Activated CD8-positive, alpha-beta memory T cell treated with anti-CD3 and anti-CD28 coated beads, Interleukin-2, amount 10 ng/mL, durations not matched to agents 7 days and 5 days (primary cell): ENCODE data around the gene NOVA2. TPM values are rescaled to one million over a fixed set of nuclear protein-coding genes. Genes with fewer than 3 reads are reported as not detected.

Experiments used
- ATAC-seq: fragments of 150-1000 bp; cut with Tn5 transposase; one replicate; pipeline ENCODE4 v1.10.0; 2021; ENCODE audit warnings: moderate library complexity
- CTCF ChIA-PET: fragments of 350-600 bp; sonication (Branson Sonifier 250); formaldehyde crosslinking; loops from one replicate; lab custom pipeline; 2021; ENCODE audit warnings: antibody characterized with exemption; lab: Charles Lee
- DNase-seq: peaks from one replicate; pipeline ENCODE4 v3.0.0-alpha.2; 2020
- H3K27ac Mint-ChIP-seq: one replicate; pipeline ENCODE4 v1.8.0; 2021; ENCODE audit warnings: mild to moderate bottlenecking, mixed read lengths
- H3K27me3 Mint-ChIP-seq: one replicate; pipeline ENCODE4 v1.8.0; 2021; ENCODE audit warnings: mixed read lengths
- H3K36me3 Mint-ChIP-seq: one replicate; pipeline ENCODE4 v1.8.0; 2021; ENCODE audit warnings: mild to moderate bottlenecking, mixed read lengths
- H3K4me1 Mint-ChIP-seq: one replicate; pipeline ENCODE4 v1.8.0; 2021; ENCODE audit warnings: mixed read lengths
- H3K4me3 Mint-ChIP-seq: one replicate; pipeline ENCODE4 v1.8.0; 2021; ENCODE audit warnings: mild to moderate bottlenecking, moderate library complexity, mixed read lengths
- H3K9me3 Mint-ChIP-seq: one replicate; pipeline ENCODE4 v1.8.0; 2022; ENCODE audit warnings: low read depth, mixed read lengths
- total RNA-seq, 2 experiments: library from RNA; stranded (reverse); gene quantifications; one replicate each; pipeline ENCODE4 v1.2.3, GENCODE V29; 2021

NOVA2 gene
- total RNA-seq, 2 experiments from 2014 or later: 0.02 to 0.18 TPM

GRCh38 chr19:45968626-45969025 is 5.0 kb downstream of the NOVA2 start:
- Mint-ChIP-seq H3K4me3 (no peak overlapping the region), H3K36me3 (no peaks in the 10 kb centered on the region), H3K4me1 (peaks cover 10% of the 10 kb centered on the region), H3K27me3 (peaks cover 61% of the 10 kb centered on the region), H3K9me3 (no peaks in the 10 kb centered on the region), H3K27ac (no peak overlapping the region)
- CTCF ChIA-PET: no interaction called here
- DNase-seq (no peak), ATAC-seq (no peak)

- CTCF ChIA-PET: no interaction called here
- Mint-ChIP-seq H3K4me3 (no peak overlapping the region), H3K27me3 (peaks cover 55% of the 10 kb centered on the region), H3K27ac (no peak overlapping the region), H3K4me1 (peaks cover 5% of the 10 kb centered on the region), H3K36me3 (no peaks in the 10 kb centered on the region), H3K9me3 (no peaks in the 10 kb centered on the region)
- DNase-seq (no peak), ATAC-seq (no peak)
These were observed 6.4 kb downstream of the NOVA2 start for GRCh38 chr19:45967246-45967645.

GRCh38 chr19:45962021-45962420 is 11.6 kb downstream of the NOVA2 start:
- DNase-seq (no peak), ATAC-seq (no peak)
- Mint-ChIP-seq H3K4me1 (peaks cover 2% of the 10 kb centered on the region), H3K27ac (no peak overlapping the region), H3K27me3 (peaks cover 43% of the 10 kb centered on the region), H3K4me3 (no peak overlapping the region), H3K9me3 (no peaks in the 10 kb centered on the region), H3K36me3 (no peaks in the 10 kb centered on the region)
- CTCF ChIA-PET: no interaction called here

GRCh38 chr19:45960595-45961235 is 12.9 kb downstream of the NOVA2 start:
- Mint-ChIP-seq H3K27ac (no peak overlapping the region), H3K36me3 (no peaks in the 10 kb centered on the region), H3K4me3 (no peak overlapping the region), H3K9me3 (no peaks in the 10 kb centered on the region), H3K27me3 (peaks cover 37% of the 10 kb centered on the region), H3K4me1 (peaks cover 2% of the 10 kb centered on the region)
- DNase-seq (no peak), ATAC-seq (peak; percentile 16)
- CTCF ChIA-PET: no interaction called here

- no peak for ATAC-seq
- Mint-ChIP-seq H3K36me3 (no peaks in the 10 kb centered on the region), H3K9me3 (no peaks in the 10 kb centered on the region), H3K27me3 (peaks cover 37% of the 10 kb centered on the region), H3K4me1 (peaks cover 9% of the 10 kb centered on the region), H3K4me3 (no peak overlapping the region), H3K27ac (no peak overlapping the region)
- CTCF ChIA-PET: no interaction called here
- DNase-seq: no peak
These were observed 14.1 kb downstream of the NOVA2 start for GRCh38 chr19:45959517-45960025.

GRCh38 chr19:45958769-45959516 is 14.7 kb downstream of the NOVA2 start:
- ATAC-seq (no peak), DNase-seq (no peak)
- no peaks in the 10 kb centered on the region for H3K9me3 Mint-ChIP-seq
- no peak overlapping the region for H3K4me3 Mint-ChIP-seq
- CTCF ChIA-PET: no interaction called here
- H3K4me1 Mint-ChIP-seq: peaks cover 9% of the 10 kb centered on the region
- no peak overlapping the region for H3K27ac Mint-ChIP-seq
- peaks cover 38% of the 10 kb centered on the region for H3K27me3 Mint-ChIP-seq
- no peaks in the 10 kb centered on the region for H3K36me3 Mint-ChIP-seq

- CTCF ChIA-PET: no interaction called here
- Mint-ChIP-seq H3K27me3 (peaks cover 35% of the 10 kb centered on the region), H3K4me1 (peaks cover 13% of the 10 kb centered on the region), H3K27ac (no peak overlapping the region), H3K4me3 (no peak overlapping the region), H3K36me3 (no peaks in the 10 kb centered on the region), H3K9me3 (no peaks in the 10 kb centered on the region)
- DNase-seq (no peak), ATAC-seq (no peak)
These were observed 15.3 kb downstream of the NOVA2 start for GRCh38 chr19:45958320-45958719.

GRCh38 chr19:45955905-45956608 is 17.6 kb downstream of the NOVA2 start:
- Mint-ChIP-seq H3K27ac (no peak overlapping the region), H3K27me3 (peaks cover 31% of the 10 kb centered on the region), H3K4me1 (peaks cover 21% of the 10 kb centered on the region), H3K4me3 (no peak overlapping the region), H3K9me3 (no peaks in the 10 kb centered on the region), H3K36me3 (no peaks in the 10 kb centered on the region)
- no peak for DNase-seq
- CTCF ChIA-PET: interaction anchor here (1.4 kb wide), 1 partner anchor 61 kb away, joined by 3 read pairs; no protein-coding TSS in a partner anchor
- ATAC-seq: no peak

- Mint-ChIP-seq H3K27ac (no peak overlapping the region), H3K4me1 (peaks cover 21% of the 10 kb centered on the region), H3K27me3 (peaks cover 23% of the 10 kb centered on the region), H3K9me3 (no peaks in the 10 kb centered on the region), H3K4me3 (no peak overlapping the region), H3K36me3 (no peaks in the 10 kb centered on the region)
- DNase-seq: no peak
- ATAC-seq: no peak
- CTCF ChIA-PET: interaction anchor here (1.1 kb wide), 1 partner anchor 9 kb away, joined by 3 read pairs; no protein-coding TSS in a partner anchor
These were observed 19.5 kb downstream of the NOVA2 start for GRCh38 chr19:45954156-45954555.

GRCh38 chr19:45953676-45954075 is 20.0 kb downstream of the NOVA2 start:
- H3K4me1 Mint-ChIP-seq: peaks cover 21% of the 10 kb centered on the region
- DNase-seq: no peak
- CTCF ChIA-PET: interaction anchor here (1.1 kb wide), 1 partner anchor 10 kb away, joined by 3 read pairs; no protein-coding TSS in a partner anchor
- H3K4me3 Mint-ChIP-seq: no peak overlapping the region
- ATAC-seq: no peak
- no peaks in the 10 kb centered on the region for H3K9me3 Mint-ChIP-seq
- peaks cover 23% of the 10 kb centered on the region for H3K27me3 Mint-ChIP-seq
- H3K36me3 Mint-ChIP-seq: no peaks in the 10 kb centered on the region
- H3K27ac Mint-ChIP-seq: no peak overlapping the region

- Mint-ChIP-seq H3K27me3 (peaks cover 22% of the 10 kb centered on the region), H3K4me1 (peaks cover 19% of the 10 kb centered on the region), H3K27ac (peak overlapping the region; percentile 41), H3K4me3 (peak overlapping the region; percentile 65), H3K36me3 (no peaks in the 10 kb centered on the region), H3K9me3 (no peaks in the 10 kb centered on the region)
- peak; percentile 73 for DNase-seq
- CTCF ChIA-PET: interaction anchor here (0.6 to 1.7 kb wide), 4 partner anchors 10 to 312 kb away, joined by 3 to 5 read pairs (median 3); no protein-coding TSS in a partner anchor
- ATAC-seq: peak; percentile 73
These were observed 20.8 kb downstream of the NOVA2 start for GRCh38 chr19:45952686-45953505.

- no peak for DNase-seq
- H3K27me3 Mint-ChIP-seq: peaks cover 22% of the 10 kb centered on the region
- H3K4me3 Mint-ChIP-seq: no peak overlapping the region
- no peaks in the 10 kb centered on the region for H3K9me3 Mint-ChIP-seq
- H3K27ac Mint-ChIP-seq: no peak overlapping the region
- CTCF ChIA-PET: interaction anchor here (0.6 to 1.7 kb wide), 3 partner anchors 58 to 313 kb away, joined by 3 to 5 read pairs (median 3); no protein-coding TSS in a partner anchor
- ATAC-seq: no peak
- H3K4me1 Mint-ChIP-seq: peaks cover 19% of the 10 kb centered on the region
- H3K36me3 Mint-ChIP-seq: no peaks in the 10 kb centered on the region
These were observed 21.4 kb downstream of the NOVA2 start for GRCh38 chr19:45952341-45952685.

- no peaks in the 10 kb centered on the region for H3K36me3 Mint-ChIP-seq
- H3K9me3 Mint-ChIP-seq: no peaks in the 10 kb centered on the region
- peaks cover 32% of the 10 kb centered on the region for H3K27me3 Mint-ChIP-seq
- no peak overlapping the region for H3K4me3 Mint-ChIP-seq
- ATAC-seq: no peak
- DNase-seq: no peak
- no peak overlapping the region for H3K27ac Mint-ChIP-seq
- peaks cover 9% of the 10 kb centered on the region for H3K4me1 Mint-ChIP-seq
- CTCF ChIA-PET: no interaction called here
These were observed 25.7 kb downstream of the NOVA2 start for GRCh38 chr19:45947926-45948325.
